HepG2 (cell line): ENCODE data around the gene MAEA. TPM values are rescaled to one million over a fixed set of nuclear protein-coding genes. Genes with fewer than 3 reads are reported as not detected.

Experiments
- AGO2 ChIP-seq: fragments of 200-400 bp; formaldehyde crosslinking; optimal IDR thresholded peaks from 2 replicates; pipeline ENCODE3; 2017; ENCODE audit warnings: mild to moderate bottlenecking, low read depth, low read length, moderate library complexity
- CEBPG ChIP-seq: IDR thresholded peaks from 2 replicates; pipeline ENCODE4 v1.6.1; 2016
- DBP ChIP-seq: sonication (generic); formaldehyde crosslinking; IDR thresholded peaks from 2 replicates; pipeline ENCODE4 v1.4.0; 2020; ENCODE audit warnings: missing genetic modification reagents; ENCODE audit errors: not compliant biosample characterization
- DMAP1 ChIP-seq: IDR thresholded peaks from 2 replicates; pipeline ENCODE4 v1.6.1; 2016
- ELF4 ChIP-seq: sonication (generic); formaldehyde crosslinking; IDR thresholded peaks from 2 replicates; pipeline ENCODE4 v1.5.0; 2020; ENCODE audit warnings: missing genetic modification reagents, mild to moderate bottlenecking, moderate library complexity, borderline replicate concordance
- EZH2 ChIP-seq: conservative IDR thresholded peaks from 2 replicates; pipeline ENCODE4 v1.6.1; 2012; ENCODE audit warnings: mild to moderate bottlenecking, low read depth, low read length, moderate library complexity
- HBP1 ChIP-seq: IDR thresholded peaks from 2 replicates; pipeline ENCODE4 v1.6.1; 2016; ENCODE audit warnings: low read depth, control low read depth
- HIC2 ChIP-seq: sonication (generic); formaldehyde crosslinking; IDR thresholded peaks from 2 replicates; pipeline ENCODE4 v1.9.0; 2022; ENCODE audit warnings: low read depth, missing genetic modification reagents
- KDM4B ChIP-seq: sonication (generic); formaldehyde crosslinking; IDR thresholded peaks from 2 replicates; pipeline ENCODE4 v1.4.0; 2020; ENCODE audit warnings: missing genetic modification reagents
- KLF13 ChIP-seq: sonication (generic); formaldehyde crosslinking; IDR thresholded peaks from 2 replicates; pipeline ENCODE4 v1.4.0; 2020; ENCODE audit warnings: mild to moderate bottlenecking, missing genetic modification reagents
- NAIF1 ChIP-seq: sonication (generic); formaldehyde crosslinking; IDR thresholded peaks from 2 replicates; pipeline ENCODE4 v1.5.0; 2020; ENCODE audit warnings: mild to moderate bottlenecking, missing genetic modification reagents, borderline replicate concordance
- NFYC ChIP-seq: IDR thresholded peaks from 2 replicates; pipeline ENCODE4 v1.6.1; 2016; ENCODE audit warnings: missing genetic modification reagents, missing compliant biosample characterization
- NR2C2 ChIP-seq: sonication (generic); formaldehyde crosslinking; IDR thresholded peaks from 2 replicates; pipeline ENCODE4 v1.4.0; 2020; ENCODE audit warnings: missing genetic modification reagents, mild to moderate bottlenecking, moderate library complexity, borderline replicate concordance
- RELA ChIP-seq: sonication (generic); formaldehyde crosslinking; IDR thresholded peaks from 2 replicates; pipeline ENCODE4 v1.4.0; 2020; ENCODE audit warnings: missing genetic modification reagents
- SIX4 ChIP-seq: sonication (generic); formaldehyde crosslinking; IDR thresholded peaks from 2 replicates; pipeline ENCODE4 v1.4.0; 2020; ENCODE audit warnings: missing genetic modification reagents
- SP140L ChIP-seq: sonication (generic); formaldehyde crosslinking; IDR thresholded peaks from 2 replicates; pipeline ENCODE4 v1.4.0; 2020; ENCODE audit warnings: missing genetic modification reagents, borderline replicate concordance
- ZBTB42 ChIP-seq: sonication (generic); formaldehyde crosslinking; IDR thresholded peaks from 2 replicates; pipeline ENCODE4 v1.5.0; 2020; ENCODE audit warnings: mild to moderate bottlenecking, missing genetic modification reagents
- ZKSCAN8 ChIP-seq: IDR thresholded peaks from 2 replicates; pipeline ENCODE4 v1.6.1; 2016; ENCODE audit warnings: borderline replicate concordance, missing genetic modification reagents, missing compliant biosample characterization
- ZNF232 ChIP-seq: sonication (generic); formaldehyde crosslinking; IDR thresholded peaks from 2 replicates; pipeline ENCODE4 v1.4.0; 2020; ENCODE audit warnings: missing genetic modification reagents, borderline replicate concordance
- ZNF367 ChIP-seq: sonication (generic); formaldehyde crosslinking; IDR thresholded peaks from 2 replicates; pipeline ENCODE4 v1.4.0; 2020; ENCODE audit warnings: missing genetic modification reagents, borderline replicate concordance
- ZNF510 ChIP-seq: sonication (generic); formaldehyde crosslinking; IDR thresholded peaks from 2 replicates; pipeline ENCODE4 v1.4.0; 2020; ENCODE audit warnings: low read depth, mild to moderate bottlenecking, missing genetic modification reagents
- ZNF563 ChIP-seq: sonication (generic); formaldehyde crosslinking; IDR thresholded peaks from 2 replicates; pipeline ENCODE4 v1.8.0; 2022; ENCODE audit warnings: mild to moderate bottlenecking, moderate library complexity, missing genetic modification reagents
- ZNF687 ChIP-seq: sonication (generic); formaldehyde crosslinking; IDR thresholded peaks from 2 replicates; pipeline ENCODE4 v1.5.1; 2020; ENCODE audit warnings: mild to moderate bottlenecking, missing genetic modification reagents, moderate library complexity
- ZNF839 ChIP-seq: sonication (generic); formaldehyde crosslinking; IDR thresholded peaks from 2 replicates; pipeline ENCODE4 v1.4.0; 2020; ENCODE audit warnings: missing genetic modification reagents, mild to moderate bottlenecking, borderline replicate concordance
- ZNF850 ChIP-seq: sonication (generic); formaldehyde crosslinking; conservative IDR thresholded peaks from 2 replicates; pipeline ENCODE4 v1.9.0; 2021; ENCODE audit warnings: mild to moderate bottlenecking, missing genetic modification reagents
- polyA plus RNA-seq, 8 experiments: library from polyadenylated mRNA; depleted of rRNA in 3 of 8; stranded (reverse) in 7 of 8; unstranded in 1 of 8; fragments of >200 nt; fragmentation: Illumina TruSeq in 4 of 8; extraction: Trizol in 4 of 8; gene quantifications; 2 replicates each; pipeline versions ENCODE4 v1.2.1 to v1.2.3, GENCODE V29; 2011 to 2016; ENCODE audit warnings: low read depth in 4 of 8, missing spikeins in 1 of 8, mixed read lengths in 1 of 8; ENCODE audit not compliant: insufficient read depth in 1 of 8
- total RNA-seq, 5 experiments: library from RNA; depleted of rRNA; stranded (reverse); fragments of >200 nt; fragmentation: Illumina TruSeq; extraction: Trizol; gene quantifications; 2 replicates each; pipeline ENCODE4 v1.2.3, GENCODE V29; 2016; ENCODE audit warnings: low read depth in 1 of 5

MAEA gene
- total and polyA plus RNA-seq, 2 of the 13 experiments (the other 11 are each of a cell fraction or from before 2014, with no cell fraction given) = 52.0 to 57.1 TPM

- no peak for TF ChIP-seq NFYC (CRISPR knock-in tag)
- no peak for TF ChIP-seq NAIF1 (CRISPR knock-in tag)
- TF ChIP-seq CEBPG = no peak
- TF ChIP-seq AGO2 = peak; percentile 85
- no peak for TF ChIP-seq SIX4
- TF ChIP-seq ZNF839 (CRISPR knock-in tag) = no peak
- no peak for TF ChIP-seq SP140L (CRISPR knock-in tag)
- no peak for TF ChIP-seq KLF13 (CRISPR knock-in tag)
- TF ChIP-seq ZKSCAN8 = no peak
- no peak for TF ChIP-seq KDM4B (CRISPR knock-in tag)
- peak; percentile 54; the same call in 1 of the 2 replicates for TF ChIP-seq ZNF687 (CRISPR knock-in tag)
- no peak for TF ChIP-seq ELF4 (CRISPR knock-in tag)
- TF ChIP-seq RELA (CRISPR knock-in tag) = no peak
- TF ChIP-seq ZNF510 = no peak
- no peak for TF ChIP-seq HIC2
- no peak for TF ChIP-seq ZBTB42 (CRISPR knock-in tag)
- TF ChIP-seq ZNF563 (CRISPR knock-in tag) = peak; percentile 46; the same call in 1 of the 2 replicates
- no peak for TF ChIP-seq ZNF232 (CRISPR knock-in tag)
- TF ChIP-seq DBP = no peak
- TF ChIP-seq NR2C2 (CRISPR knock-in tag) = no peak
- TF ChIP-seq EZH2 = no peak
- 0 out of 2 replicates have a peak, but pooled peaks have one; percentile 11 for TF ChIP-seq DMAP1 (CRISPR knock-in tag)
- TF ChIP-seq ZNF367 (CRISPR knock-in tag) = no peak; the same call in 1 of the 2 replicates
- no peak for TF ChIP-seq HBP1 (CRISPR knock-in tag)
- no peak for TF ChIP-seq ZNF850 (CRISPR knock-in tag)
Measured at GRCh38 chr4:1247864-1248244, 41.8 kb upstream of the MAEA start (continued).
